Upper lobe of right lung (tissue), 1 donor: ENCODE results near the gene USP54. TPM values are rescaled to one million over a fixed set of nuclear protein-coding genes. Genes with fewer than 3 reads are reported as not detected.
"Not testable (repeated sequence)": the region's sequence is repeated elsewhere in the genome, so short reads cannot be mapped to it uniquely, and the experiment has no call there.

Experiments
- ATAC-seq: fragments of 200-7000 bp; cut with Tn5 transposase; one replicate; pipeline ENCODE4 v1.9.1; 2020; ENCODE audit warnings: mild to moderate bottlenecking, moderate library complexity
- DNase-seq: peaks from one replicate; pipeline ENCODE4 v3.0.0-alpha.2; 2020
- H3K27ac ChIP-seq: fragments of 200-600 bp; one replicate; pipeline ENCODE4 v1.8.0; 2022
- H3K27me3 ChIP-seq: fragments of 200-600 bp; one replicate; pipeline ENCODE4 v1.8.0; 2022; ENCODE audit warnings: mild to moderate bottlenecking
- H3K36me3 ChIP-seq: fragments of 200-600 bp; one replicate; pipeline ENCODE4 v1.8.0; 2022
- H3K4me1 ChIP-seq: fragments of 200-600 bp; one replicate; pipeline ENCODE4 v1.8.0; 2022
- H3K4me3 ChIP-seq: fragments of 200-600 bp; one replicate; pipeline ENCODE4 v1.8.0; 2022; ENCODE audit warnings: mild to moderate bottlenecking
- H3K9me3 ChIP-seq: fragments of 200-600 bp; one replicate; pipeline ENCODE4 v1.8.0; 2022
- CTCF ChIP-seq: fragments of 200-600 bp; IDR thresholded peaks from one replicate; pipeline ENCODE4 v1.8.0; 2022; ENCODE audit warnings: antibody characterized with exemption
- intact Hi-C: fragments of 100-400 bp; cut with DNase I; formaldehyde crosslinking; loops from one replicate; pipeline ENCODE4 v1.11.0; 2022
- total RNA-seq: library from RNA; stranded (reverse); fragmentation: NEBNext Ultra II Directional; extraction: Animal tissue kit (Norgen Biotek cat#: 25700); gene quantifications from one replicate; pipeline ENCODE4 v1.2.1, GENCODE V29; 2021
- donor health status: DM: no; HTN: yes; CAD: no; lungs with severe emphysema.

USP54 gene
- total RNA-seq, 1 donor from 2014 or later, result 114 TPM

- Histone ChIP-seq H3K4me3 (no peak overlapping the region), H3K9me3 (no peaks in the 10 kb centered on the region), H3K36me3 (no peaks in the 10 kb centered on the region), H3K27me3 (no peaks in the 10 kb centered on the region), H3K4me1 (peaks cover 49% of the 10 kb centered on the region), H3K27ac (peak overlapping the region; percentile 67)
- no peak for TF ChIP-seq CTCF
- intact Hi-C loops, result no loop called here
- no peak for DNase-seq
- peak; percentile 73 for ATAC-seq
Measured at GRCh38 chr10:73586583-73586984, 4.6 kb downstream of the USP54 start.

- H3K36me3 ChIP-seq, result no peaks in the 10 kb centered on the region
- DNase-seq, result no peak
- H3K27ac ChIP-seq, result peak overlapping the region; percentile 67
- no peaks in the 10 kb centered on the region for H3K27me3 ChIP-seq
- no peak for TF ChIP-seq CTCF
- peaks cover 39% of the 10 kb centered on the region for H3K4me1 ChIP-seq
- ATAC-seq, result no peak
- H3K9me3 ChIP-seq, result no peaks in the 10 kb centered on the region
- intact Hi-C loops, result no loop called here
- H3K4me3 ChIP-seq, result no peak overlapping the region
Measured at GRCh38 chr10:73585327-73585726, 5.8 kb downstream of the USP54 start.

GRCh38 chr10:73584737-73585136 lies 6.4 kb downstream of the USP54 start:
- no peak for TF ChIP-seq CTCF
- Histone ChIP-seq H3K4me1 (peaks cover 33% of the 10 kb centered on the region), H3K4me3 (no peak overlapping the region), H3K36me3 (no peaks in the 10 kb centered on the region), H3K27me3 (no peaks in the 10 kb centered on the region), H3K9me3 (no peaks in the 10 kb centered on the region), H3K27ac (no peak overlapping the region)
- no peak for DNase-seq
- intact Hi-C loops, result no loop called here
- ATAC-seq, result no peak

GRCh38 chr10:73581918-73582317 lies 9.2 kb downstream of the USP54 start:
- intact Hi-C loops, result no loop called here
- no peaks in the 10 kb centered on the region for H3K36me3 ChIP-seq
- H3K9me3 ChIP-seq, result no peaks in the 10 kb centered on the region
- H3K27me3 ChIP-seq, result no peaks in the 10 kb centered on the region
- TF ChIP-seq CTCF, result no peak
- H3K4me1 ChIP-seq, result peaks cover 16% of the 10 kb centered on the region
- H3K27ac ChIP-seq, result no peak overlapping the region
- DNase-seq (no peak), ATAC-seq (no peak)
- H3K4me3 ChIP-seq, result no peak overlapping the region

GRCh38 chr10:73578927-73579326 lies 12.2 kb downstream of the USP54 start:
- H3K4me3 ChIP-seq, H3K27me3 ChIP-seq, ATAC-seq, H3K36me3 ChIP-seq, intact Hi-C loops, DNase-seq, H3K9me3 ChIP-seq: not testable (repeated sequence)
- H3K27ac ChIP-seq, result peak overlapping the region; percentile 82
- H3K4me1 ChIP-seq, result peaks cover 13% of the 10 kb centered on the region

GRCh38 chr10:73577788-73578187 lies 13.4 kb downstream of the USP54 start:
- intact Hi-C loops, result no loop called here

More at GRCh38 chr10:73577788-73578187, 13.4 kb downstream of the USP54 start:
- peaks cover 13% of the 10 kb centered on the region for H3K4me1 ChIP-seq
- no peaks in the 10 kb centered on the region for H3K36me3 ChIP-seq
- ATAC-seq (peak; percentile 94), DNase-seq (peak; percentile 72)
- peak overlapping the region; percentile 82 for H3K27ac ChIP-seq
- H3K27me3 ChIP-seq, result no peaks in the 10 kb centered on the region
- H3K9me3 ChIP-seq, result no peaks in the 10 kb centered on the region
- no peak overlapping the region for H3K4me3 ChIP-seq
- no peak for TF ChIP-seq CTCF
